ENCODE data around the gene CLCN1.

DNA sequence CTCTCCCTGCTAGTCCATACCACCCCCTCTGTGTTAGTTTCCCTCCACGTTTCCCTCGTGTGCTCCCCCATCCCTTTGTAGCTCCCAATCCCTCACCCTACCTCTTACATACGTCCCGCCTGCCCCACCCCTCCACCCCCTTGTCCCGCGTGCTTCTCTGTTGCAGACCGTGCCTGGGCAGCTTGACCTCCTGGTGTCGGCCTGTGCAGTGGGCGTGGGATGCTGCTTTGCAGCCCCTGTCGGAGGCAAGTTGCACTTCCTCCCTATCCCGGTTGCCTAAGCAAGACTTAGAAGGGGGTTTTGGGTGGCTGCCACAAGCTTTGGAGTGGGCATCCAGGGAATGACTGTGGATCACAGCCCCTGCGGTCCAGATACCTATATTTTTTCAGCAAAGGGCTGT is 7.7 kb downstream of the CLCN1 start:
- TF ChIP-seq, protein P1, sequence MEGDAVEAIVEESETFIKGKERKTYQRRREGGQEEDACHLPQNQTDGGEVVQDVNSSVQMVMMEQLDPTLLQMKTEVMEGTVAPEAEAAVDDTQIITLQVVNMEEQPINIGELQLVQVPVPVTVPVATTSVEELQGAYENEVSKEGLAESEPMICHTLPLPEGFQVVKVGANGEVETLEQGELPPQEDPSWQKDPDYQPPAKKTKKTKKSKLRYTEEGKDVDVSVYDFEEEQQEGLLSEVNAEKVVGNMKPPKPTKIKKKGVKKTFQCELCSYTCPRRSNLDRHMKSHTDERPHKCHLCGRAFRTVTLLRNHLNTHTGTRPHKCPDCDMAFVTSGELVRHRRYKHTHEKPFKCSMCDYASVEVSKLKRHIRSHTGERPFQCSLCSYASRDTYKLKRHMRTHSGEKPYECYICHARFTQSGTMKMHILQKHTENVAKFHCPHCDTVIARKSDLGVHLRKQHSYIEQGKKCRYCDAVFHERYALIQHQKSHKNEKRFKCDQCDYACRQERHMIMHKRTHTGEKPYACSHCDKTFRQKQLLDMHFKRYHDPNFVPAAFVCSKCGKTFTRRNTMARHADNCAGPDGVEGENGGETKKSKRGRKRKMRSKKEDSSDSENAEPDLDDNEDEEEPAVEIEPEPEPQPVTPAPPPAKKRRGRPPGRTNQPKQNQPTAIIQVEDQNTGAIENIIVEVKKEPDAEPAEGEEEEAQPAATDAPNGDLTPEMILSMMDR (IDR thresholded peaks at IDR 0.05 in 4 of 5, conservative IDR thresholded peaks at IDR 0.05 in 1 of 5), result no peak
- TF ChIP-seq POLR2A (IDR thresholded peaks at IDR 0.05), result no peak

Measured in gastrocnemius medialis (tissue), 4 donors.